ENCODE results near the gene CKM.

Gene CKM

GRCh38 chr19:45265375-45265774, 57.3 kb downstream of the CKM start:
- Histone ChIP-seq H3K27ac (ENCODE audit: low read length) (no peak overlapping the region), H3K4me1 (ENCODE audit: low read length) (no peaks in the 10 kb centered on the region), H3K9me3 (ENCODE audit: insufficient read depth, low read length) (no peaks in the 10 kb centered on the region), H3K79me2 (ENCODE audit: low read length) (no peaks in the 10 kb centered on the region), H4K20me1 (ENCODE audit: insufficient read depth, low read length) (no peaks in the 10 kb centered on the region), H3K36me3 (replicated peaks; ENCODE audit: low read depth, low read length) (peaks cover 4% of the 10 kb centered on the region), H3K9ac (ENCODE audit: low read length) (no peak overlapping the region), H3K4me2 (ENCODE audit: low read length) (no peak overlapping the region), H2AFZ (ENCODE audit: low read depth, low read length) (no peak overlapping the region), H3K4me3 (ENCODE audit: low read length) (no peak overlapping the region), H3K27me3 (ENCODE audit: low read depth, low read length) (no peaks in the 10 kb centered on the region)
- no peak for TF ChIP-seq EZH2phosphoT487 (IDR thresholded peaks at IDR 0.05; ENCODE audit: low read depth)
- TF ChIP-seq, protein P1, sequence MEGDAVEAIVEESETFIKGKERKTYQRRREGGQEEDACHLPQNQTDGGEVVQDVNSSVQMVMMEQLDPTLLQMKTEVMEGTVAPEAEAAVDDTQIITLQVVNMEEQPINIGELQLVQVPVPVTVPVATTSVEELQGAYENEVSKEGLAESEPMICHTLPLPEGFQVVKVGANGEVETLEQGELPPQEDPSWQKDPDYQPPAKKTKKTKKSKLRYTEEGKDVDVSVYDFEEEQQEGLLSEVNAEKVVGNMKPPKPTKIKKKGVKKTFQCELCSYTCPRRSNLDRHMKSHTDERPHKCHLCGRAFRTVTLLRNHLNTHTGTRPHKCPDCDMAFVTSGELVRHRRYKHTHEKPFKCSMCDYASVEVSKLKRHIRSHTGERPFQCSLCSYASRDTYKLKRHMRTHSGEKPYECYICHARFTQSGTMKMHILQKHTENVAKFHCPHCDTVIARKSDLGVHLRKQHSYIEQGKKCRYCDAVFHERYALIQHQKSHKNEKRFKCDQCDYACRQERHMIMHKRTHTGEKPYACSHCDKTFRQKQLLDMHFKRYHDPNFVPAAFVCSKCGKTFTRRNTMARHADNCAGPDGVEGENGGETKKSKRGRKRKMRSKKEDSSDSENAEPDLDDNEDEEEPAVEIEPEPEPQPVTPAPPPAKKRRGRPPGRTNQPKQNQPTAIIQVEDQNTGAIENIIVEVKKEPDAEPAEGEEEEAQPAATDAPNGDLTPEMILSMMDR (IDR thresholded peaks at IDR 0.05; ENCODE audit: low read depth, low read length) = no peak

- Histone ChIP-seq H3K9me3 (ENCODE audit: insufficient read depth, low read length) (no peaks in the 10 kb centered on the region), H4K20me1 (ENCODE audit: insufficient read depth, low read length) (no peaks in the 10 kb centered on the region), H3K27ac (ENCODE audit: low read length) (no peak overlapping the region), H2AFZ (ENCODE audit: low read depth, low read length) (no peak overlapping the region), H3K4me2 (ENCODE audit: low read length) (no peak overlapping the region), H3K4me3 (ENCODE audit: low read length) (no peak overlapping the region), H3K36me3 (replicated peaks; ENCODE audit: low read depth, low read length) (peaks cover 4% of the 10 kb centered on the region), H3K27me3 (ENCODE audit: low read depth, low read length) (no peaks in the 10 kb centered on the region), H3K4me1 (ENCODE audit: low read length) (no peaks in the 10 kb centered on the region), H3K79me2 (ENCODE audit: low read length) (no peaks in the 10 kb centered on the region), H3K9ac (ENCODE audit: low read length) (no peak overlapping the region)
- no peak for TF ChIP-seq EZH2phosphoT487 (IDR thresholded peaks at IDR 0.05; ENCODE audit: low read depth)
- TF ChIP-seq, protein P1 (IDR thresholded peaks at IDR 0.05; ENCODE audit: low read depth, low read length) = no peak
Observed at GRCh38 chr19:45264781-45265317, 57.8 kb downstream of the CKM start.

- Histone ChIP-seq H3K4me2 (ENCODE audit: low read length) (no peak overlapping the region), H3K27me3 (ENCODE audit: low read depth, low read length) (no peaks in the 10 kb centered on the region), H3K9ac (ENCODE audit: low read length) (no peak overlapping the region), H2AFZ (ENCODE audit: low read depth, low read length) (no peak overlapping the region), H3K27ac (ENCODE audit: low read length) (no peak overlapping the region), H3K36me3 (replicated peaks; ENCODE audit: low read depth, low read length) (peaks cover 4% of the 10 kb centered on the region), H4K20me1 (ENCODE audit: insufficient read depth, low read length) (0 out of 2 replicates have a peak, but pooled peaks cover 7% of the 10 kb centered on the region), H3K4me1 (ENCODE audit: low read length) (no peaks in the 10 kb centered on the region), H3K9me3 (ENCODE audit: insufficient read depth, low read length) (no peaks in the 10 kb centered on the region), H3K4me3 (ENCODE audit: low read length) (no peak overlapping the region), H3K79me2 (ENCODE audit: low read length) (no peaks in the 10 kb centered on the region)
- TF ChIP-seq, protein P1 (IDR thresholded peaks at IDR 0.05; ENCODE audit: low read depth, low read length) = no peak
- no peak for TF ChIP-seq EZH2phosphoT487 (IDR thresholded peaks at IDR 0.05; ENCODE audit: low read depth)
Observed at GRCh38 chr19:45263013-45263412, 59.7 kb downstream of the CKM start.

GRCh38 chr19:45262570-45262969, 60.1 kb downstream of the CKM start:
- no peak for TF ChIP-seq EZH2phosphoT487 (IDR thresholded peaks at IDR 0.05; ENCODE audit: low read depth)
- Histone ChIP-seq H3K9me3 (ENCODE audit: insufficient read depth, low read length) (no peaks in the 10 kb centered on the region), H3K9ac (ENCODE audit: low read length) (no peak overlapping the region), H3K4me2 (ENCODE audit: low read length) (no peak overlapping the region), H2AFZ (ENCODE audit: low read depth, low read length) (no peak overlapping the region), H3K27ac (ENCODE audit: low read length) (no peak overlapping the region), H3K4me3 (ENCODE audit: low read length) (no peak overlapping the region), H4K20me1 (ENCODE audit: insufficient read depth, low read length) (0 out of 2 replicates have a peak, but pooled peaks cover 7% of the 10 kb centered on the region), H3K36me3 (replicated peaks; ENCODE audit: low read depth, low read length) (peaks cover 4% of the 10 kb centered on the region), H3K79me2 (ENCODE audit: low read length) (no peaks in the 10 kb centered on the region), H3K27me3 (ENCODE audit: low read depth, low read length) (no peaks in the 10 kb centered on the region), H3K4me1 (ENCODE audit: low read length) (no peaks in the 10 kb centered on the region)

All from OCI-LY3 (cell line).